ENCODE results near the gene VAMP8.

- TF ChIP-seq, protein P1, sequence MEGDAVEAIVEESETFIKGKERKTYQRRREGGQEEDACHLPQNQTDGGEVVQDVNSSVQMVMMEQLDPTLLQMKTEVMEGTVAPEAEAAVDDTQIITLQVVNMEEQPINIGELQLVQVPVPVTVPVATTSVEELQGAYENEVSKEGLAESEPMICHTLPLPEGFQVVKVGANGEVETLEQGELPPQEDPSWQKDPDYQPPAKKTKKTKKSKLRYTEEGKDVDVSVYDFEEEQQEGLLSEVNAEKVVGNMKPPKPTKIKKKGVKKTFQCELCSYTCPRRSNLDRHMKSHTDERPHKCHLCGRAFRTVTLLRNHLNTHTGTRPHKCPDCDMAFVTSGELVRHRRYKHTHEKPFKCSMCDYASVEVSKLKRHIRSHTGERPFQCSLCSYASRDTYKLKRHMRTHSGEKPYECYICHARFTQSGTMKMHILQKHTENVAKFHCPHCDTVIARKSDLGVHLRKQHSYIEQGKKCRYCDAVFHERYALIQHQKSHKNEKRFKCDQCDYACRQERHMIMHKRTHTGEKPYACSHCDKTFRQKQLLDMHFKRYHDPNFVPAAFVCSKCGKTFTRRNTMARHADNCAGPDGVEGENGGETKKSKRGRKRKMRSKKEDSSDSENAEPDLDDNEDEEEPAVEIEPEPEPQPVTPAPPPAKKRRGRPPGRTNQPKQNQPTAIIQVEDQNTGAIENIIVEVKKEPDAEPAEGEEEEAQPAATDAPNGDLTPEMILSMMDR (IDR thresholded peaks at IDR 0.05), result no peak
- TF ChIP-seq POLR2A (IDR thresholded peaks at IDR 0.05) (no peak), POLR2AphosphoS5 (IDR thresholded peaks at IDR 0.05) (no peak), EP300 (IDR thresholded peaks at IDR 0.05) (no peak)
Measured at GRCh38 chr2:85594715-85595300, 17.4 kb downstream of the VAMP8 start.
